ENCODE data around the gene GRIP1.

DNA sequence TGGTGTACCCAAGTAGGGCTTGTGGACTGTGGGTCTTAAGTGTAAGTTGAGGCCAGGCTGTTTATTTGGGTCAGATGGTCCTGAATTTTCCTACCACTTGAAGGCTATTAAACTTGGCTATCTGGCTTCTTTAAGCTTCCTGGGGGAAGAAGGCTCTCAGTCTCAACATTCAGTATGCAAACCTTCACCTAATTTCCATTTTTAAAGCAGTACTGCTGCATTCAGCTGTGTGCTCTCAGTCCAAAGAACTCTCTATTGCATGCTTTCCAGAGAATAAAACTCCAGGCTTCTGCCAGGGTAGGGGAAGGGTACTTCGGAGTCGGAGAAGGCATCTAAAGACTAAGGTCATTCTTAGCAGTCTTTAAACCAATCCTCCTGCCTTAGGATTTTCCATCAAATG is 252.2 kb downstream of the GRIP1 start:
- no peak for TF ChIP-seq TEAD4 (IDR thresholded peaks at IDR 0.05)
- TF ChIP-seq USF1 (IDR thresholded peaks at IDR 0.05), result no peak
- TF ChIP-seq CEBPB (IDR thresholded peaks at IDR 0.05), result no peak
- TF ChIP-seq TCF12 (IDR thresholded peaks at IDR 0.05; ENCODE audit: low read depth), result no peak
- TF ChIP-seq, protein P1, sequence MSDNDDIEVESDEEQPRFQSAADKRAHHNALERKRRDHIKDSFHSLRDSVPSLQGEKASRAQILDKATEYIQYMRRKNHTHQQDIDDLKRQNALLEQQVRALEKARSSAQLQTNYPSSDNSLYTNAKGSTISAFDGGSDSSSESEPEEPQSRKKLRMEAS (IDR thresholded peaks at IDR 0.05), result no peak
- no peak for TF ChIP-seq EP300 (IDR thresholded peaks at IDR 0.05; ENCODE audit: borderline replicate concordance)
- TF ChIP-seq YY1 (IDR thresholded peaks at IDR 0.05; ENCODE audit: low read depth), result no peak
- TF ChIP-seq REST (IDR thresholded peaks at IDR 0.05; ENCODE audit: low read depth), result no peak
- no peak for TF ChIP-seq TAF1 (IDR thresholded peaks at IDR 0.05; ENCODE audit: low read depth)
- no peak for TF ChIP-seq RAD21 (IDR thresholded peaks at IDR 0.05; ENCODE audit: low read depth)
- no peak for TF ChIP-seq CREB1 (IDR thresholded peaks at IDR 0.05; ENCODE audit: low read depth)
- no peak for TF ChIP-seq ZBTB7A (IDR thresholded peaks at IDR 0.05; ENCODE audit: low read depth)
- TF ChIP-seq NFIC (IDR thresholded peaks at IDR 0.05), result no peak
- TF ChIP-seq FOXM1 (IDR thresholded peaks at IDR 0.05; ENCODE audit: borderline replicate concordance, low read depth), result no peak
